A673 (cell line): ENCODE results near the gene MOGAT3. TPM values are rescaled to one million over a fixed set of nuclear protein-coding genes. Genes with fewer than 3 reads are reported as not detected.
A peak's percentile ranks its signal among the peaks of the same experiment; 100 is the strongest.

Experiments used
- Bru-seq: library from RNA; stranded (reverse); fragments of 400-500 nt; gene quantifications from one replicate; lab custom pipeline; 2021; lab: Mats Ljungman, UMichigan
- BruChase-seq, 2 experiments: library from RNA; stranded (reverse); fragments of 400-500 nt; gene quantifications; one replicate each; lab custom pipeline; 2021; lab: Mats Ljungman, UMichigan
- BruUV-seq: library from RNA; stranded (reverse); fragments of 400-500 nt; replicated peaks from 2 replicates; lab custom pipeline; 2021; lab: Mats Ljungman, UMichigan
- CTCF ChIA-PET: fragments of 300-600 bp; sonication (Branson Sonifier 250); formaldehyde crosslinking; loops from one replicate; lab custom pipeline; 2022; ENCODE audit warnings: antibody characterized with exemption; lab: Charles Lee
- POLR2A ChIA-PET: fragments of 300-600 bp; sonication (Branson Sonifier 250); formaldehyde crosslinking; loops from one replicate; lab custom pipeline; 2022; ENCODE audit warnings: antibody characterized with exemption; ENCODE audit not compliant: low non-redundant PET; lab: Charles Lee
- DNase-seq: peaks from one replicate; pipeline ENCODE4 v3.0.0-alpha.2; 2015; ENCODE audit warnings: low spot score
- H3K27ac ChIP-seq: fragments of 200-600 bp; sonication (generic); 2 replicates; pipeline ENCODE4 v1.5.1; 2016; ENCODE audit warnings: mixed run types, low read depth, mild to moderate bottlenecking, mixed read lengths, antibody characterized with exemption, low read length; ENCODE audit not compliant: poor library complexity, severe bottlenecking
- H3K27me3 ChIP-seq: fragments of 200-600 bp; sonication (generic); replicated peaks from 2 replicates; pipeline ENCODE4 v1.6.1; 2017; ENCODE audit warnings: mixed run types, low read depth, mild to moderate bottlenecking, mixed read lengths, antibody characterized with exemption, low read length; ENCODE audit not compliant: insufficient read depth, poor library complexity
- H3K36me3 ChIP-seq: fragments of 200-600 bp; sonication (generic); 2 replicates; pipeline ENCODE4 v1.6.1; 2016; ENCODE audit warnings: mixed run types, mild to moderate bottlenecking, mixed read lengths, antibody characterized with exemption, low read length; ENCODE audit not compliant: insufficient read depth, poor library complexity, severe bottlenecking
- H3K4me1 ChIP-seq: fragments of 200-600 bp; sonication (generic); 2 replicates; pipeline ENCODE4 v1.6.1; 2017; ENCODE audit warnings: mixed run types, mild to moderate bottlenecking, mixed read lengths, antibody characterized with exemption, low read length; ENCODE audit not compliant: insufficient read depth, poor library complexity, severe bottlenecking
- H3K4me3 ChIP-seq: fragments of 200-600 bp; sonication (generic); 2 replicates; pipeline ENCODE4 v1.5.1; 2016; ENCODE audit warnings: low read depth, mixed run types, mild to moderate bottlenecking, mixed read lengths, low read length; ENCODE audit not compliant: poor library complexity, severe bottlenecking
- H3K9me3 ChIP-seq: fragments of 200-600 bp; sonication (generic); 2 replicates; pipeline ENCODE4 v1.6.1; 2016; ENCODE audit warnings: mixed run types, low read depth, mild to moderate bottlenecking, mixed read lengths, antibody characterized with exemption, low read length; ENCODE audit not compliant: poor library complexity, severe bottlenecking
- EZH2 ChIP-seq: fragments of 200-600 bp; sonication (generic); IDR thresholded peaks from 2 replicates; pipeline ENCODE4 v1.6.1; 2017; ENCODE audit warnings: borderline replicate concordance, low read depth, mild to moderate bottlenecking, mixed read lengths, antibody characterized with exemption, low read length; ENCODE audit not compliant: poor library complexity, severe bottlenecking
- intact Hi-C: fragments of 100-400 bp; cut with micrococcal nuclease; formaldehyde crosslinking; loops from one replicate; pipeline ENCODE4 v1.10.0; 2022; ENCODE audit not compliant: unreplicated experiment
- long read RNA-seq: library from polyadenylated mRNA; stranded (forward); transcript quantifications from one replicate; pipeline ENCODE4 v2.0.0, GENCODE V29; 2022
- total RNA-seq: library from RNA; stranded (reverse); gene quantifications from 2 replicates; pipeline ENCODE4 v1.2.3, GENCODE V29; 2021
- TF ChIP-seq, protein P1 (sequence below): fragments of 300-800, 200-600 bp; sonication (generic); conservative IDR thresholded peaks from 2 replicates; pipeline ENCODE4 v1.5.1; 2017; ENCODE audit warnings: low read depth, mild to moderate bottlenecking, antibody characterized with exemption, low read length, moderate library complexity, mixed read lengths

Gene MOGAT3, protein sequence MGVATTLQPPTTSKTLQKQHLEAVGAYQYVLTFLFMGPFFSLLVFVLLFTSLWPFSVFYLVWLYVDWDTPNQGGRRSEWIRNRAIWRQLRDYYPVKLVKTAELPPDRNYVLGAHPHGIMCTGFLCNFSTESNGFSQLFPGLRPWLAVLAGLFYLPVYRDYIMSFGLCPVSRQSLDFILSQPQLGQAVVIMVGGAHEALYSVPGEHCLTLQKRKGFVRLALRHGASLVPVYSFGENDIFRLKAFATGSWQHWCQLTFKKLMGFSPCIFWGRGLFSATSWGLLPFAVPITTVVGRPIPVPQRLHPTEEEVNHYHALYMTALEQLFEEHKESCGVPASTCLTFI
- not detected in 2 replicates for total RNA-seq
- Bru-seq, nascent RNA, result not detected
- BruChase-seq, experiment 1, labeled RNA remaining after a 2-hour chase, result not detected
- percentile 10 among the genes with signal in this experiment for BruChase-seq, experiment 2, labeled RNA remaining after a 6-hour chase
- long read RNA-seq, result 0 reads

DNA sequence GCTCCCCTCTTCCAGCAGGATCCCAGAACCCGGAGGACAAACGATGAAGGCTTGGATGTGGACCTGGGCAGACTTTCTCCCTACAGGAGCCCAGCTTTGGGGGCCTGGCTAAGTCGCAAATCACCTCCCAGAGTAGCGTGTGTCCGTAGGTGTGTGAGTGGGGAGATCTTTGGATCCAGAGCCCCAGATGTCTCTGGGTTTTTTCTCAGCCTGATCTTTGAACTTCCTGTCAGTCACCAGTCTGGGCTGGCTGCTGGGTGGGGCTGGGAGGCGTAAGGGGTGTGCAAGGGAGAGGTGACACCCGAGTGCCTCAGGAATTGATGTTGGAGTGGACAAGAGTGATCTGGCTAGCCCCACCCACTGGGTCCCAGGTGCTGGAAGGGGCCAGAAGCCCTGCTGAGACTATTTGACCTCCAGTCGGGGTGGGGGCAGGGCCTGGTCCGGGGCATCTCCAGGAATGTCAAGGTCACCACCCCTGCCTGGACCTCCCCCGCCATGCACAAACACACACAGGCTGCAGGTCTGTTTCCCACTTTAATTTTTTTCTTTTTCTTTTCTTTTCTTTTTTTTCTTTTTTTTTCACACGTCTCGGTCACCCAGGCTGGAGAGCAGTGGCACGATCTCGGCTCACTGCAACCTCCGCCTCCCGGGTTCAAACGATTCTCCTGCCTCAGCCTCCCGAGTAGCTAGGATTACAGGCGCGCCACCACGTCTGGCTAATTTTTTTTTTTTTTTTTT, at the start of gene MOGAT3:
MOGAT3 (minus strand) TSS at position 175 of the 738 bp plus-strand sequence. CDS start 182 bp downstream, outside the sequence.
- Histone ChIP-seq H3K9me3 (no peaks in the 10 kb centered on the region), H3K4me1 (no peaks in the 10 kb centered on the region), H3K4me3 (no peak within 1 kb of the TSS), H3K27ac (no peak within 1 kb of the TSS), H3K27me3 (no peaks in the 10 kb centered on the region), H3K36me3 (no peaks in the 10 kb centered on the region)
- no peak for DNase-seq
- intact Hi-C loops, result no loop called here
- ChIA-PET POLR2A (no interaction called here), CTCF (no interaction called here)
- BruUV-seq, result no TSS peak
- TF ChIP-seq, protein P1, sequence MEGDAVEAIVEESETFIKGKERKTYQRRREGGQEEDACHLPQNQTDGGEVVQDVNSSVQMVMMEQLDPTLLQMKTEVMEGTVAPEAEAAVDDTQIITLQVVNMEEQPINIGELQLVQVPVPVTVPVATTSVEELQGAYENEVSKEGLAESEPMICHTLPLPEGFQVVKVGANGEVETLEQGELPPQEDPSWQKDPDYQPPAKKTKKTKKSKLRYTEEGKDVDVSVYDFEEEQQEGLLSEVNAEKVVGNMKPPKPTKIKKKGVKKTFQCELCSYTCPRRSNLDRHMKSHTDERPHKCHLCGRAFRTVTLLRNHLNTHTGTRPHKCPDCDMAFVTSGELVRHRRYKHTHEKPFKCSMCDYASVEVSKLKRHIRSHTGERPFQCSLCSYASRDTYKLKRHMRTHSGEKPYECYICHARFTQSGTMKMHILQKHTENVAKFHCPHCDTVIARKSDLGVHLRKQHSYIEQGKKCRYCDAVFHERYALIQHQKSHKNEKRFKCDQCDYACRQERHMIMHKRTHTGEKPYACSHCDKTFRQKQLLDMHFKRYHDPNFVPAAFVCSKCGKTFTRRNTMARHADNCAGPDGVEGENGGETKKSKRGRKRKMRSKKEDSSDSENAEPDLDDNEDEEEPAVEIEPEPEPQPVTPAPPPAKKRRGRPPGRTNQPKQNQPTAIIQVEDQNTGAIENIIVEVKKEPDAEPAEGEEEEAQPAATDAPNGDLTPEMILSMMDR, result no peak
- no peak for TF ChIP-seq EZH2

DNA sequence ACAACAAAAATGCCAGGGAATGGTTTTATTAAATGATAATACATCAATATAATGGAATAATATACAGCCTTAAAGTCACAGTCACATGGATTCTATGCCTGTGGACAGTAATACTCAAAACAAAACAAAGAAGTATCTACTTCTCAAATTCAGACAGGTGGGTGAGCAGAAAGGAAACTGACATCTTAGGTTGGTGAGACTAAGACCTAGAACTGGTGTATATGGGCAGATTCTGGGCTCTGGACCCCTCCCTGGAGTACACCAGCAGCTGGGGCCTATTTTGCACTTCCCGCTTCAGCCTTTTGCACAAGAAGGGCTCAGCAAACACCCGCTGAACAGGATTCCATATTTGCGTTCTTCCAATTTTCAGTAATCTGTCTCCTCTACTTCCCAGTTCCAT, 49.5 kb upstream of the MOGAT3 start:
- no TSS peak for BruUV-seq
- H3K4me1 ChIP-seq, result no peaks in the 10 kb centered on the region
- no peaks in the 10 kb centered on the region for H3K27me3 ChIP-seq
- H3K4me3 ChIP-seq, result no peak overlapping the region
- peaks cover 3% of the 10 kb centered on the region for H3K36me3 ChIP-seq
- POLR2A ChIA-PET, result no interaction called here
- DNase-seq, result no peak
- CTCF ChIA-PET, result no interaction called here
- intact Hi-C loops, result no loop called here
- H3K9me3 ChIP-seq, result no peaks in the 10 kb centered on the region
- TF ChIP-seq EZH2, result no peak
- TF ChIP-seq, protein P1, result no peak
- H3K27ac ChIP-seq, result no peak overlapping the region

DNA sequence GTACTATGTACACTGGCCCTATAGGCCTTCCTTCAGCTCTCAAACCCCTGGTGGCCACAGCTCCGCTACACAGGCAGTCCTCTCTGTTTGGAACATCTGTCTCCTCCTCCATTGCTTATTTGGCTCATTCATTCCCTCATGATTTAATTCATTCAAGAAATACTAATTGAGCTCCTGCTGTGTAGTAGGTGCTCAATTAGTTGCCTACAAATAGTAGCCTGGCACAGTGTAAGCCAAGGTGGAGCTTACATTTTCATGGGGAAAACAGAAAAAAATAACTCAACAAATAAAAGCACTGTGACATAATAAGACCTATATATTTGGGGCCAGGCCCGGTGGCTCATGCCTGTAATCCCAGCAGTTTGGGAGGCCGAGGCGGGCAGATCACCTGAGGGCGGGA, 47.4 kb upstream of the MOGAT3 start:
- BruUV-seq, result no TSS peak

More for the DNA sequence above, 47.4 kb upstream of the MOGAT3 start:
- Histone ChIP-seq H3K9me3 (no peaks in the 10 kb centered on the region), H3K27ac (no peak overlapping the region), H3K27me3 (no peaks in the 10 kb centered on the region), H3K4me3 (no peak overlapping the region), H3K36me3 (peaks cover 3% of the 10 kb centered on the region), H3K4me1 (no peaks in the 10 kb centered on the region)
- no peak for DNase-seq
- ChIA-PET CTCF (no interaction called here), POLR2A (no interaction called here)
- TF ChIP-seq, protein P1, result no peak
- no peak for TF ChIP-seq EZH2
- intact Hi-C loops, result no loop called here
